ENCODE results near the gene ABCA3.

ABCA3 gene

GRCh38 chr16:2284797-2285576, 55.5 kb downstream of the ABCA3 start:
- H3K4me3 ChIP-seq (ENCODE audit: low read length), result no peak overlapping the region
- DNase-seq (ENCODE audit: low read depth, low spot score), result no peak

GRCh38 chr16:2284001-2284770, 56.3 kb downstream of the ABCA3 start:
- H3K4me3 ChIP-seq (ENCODE audit: low read length), result no peak overlapping the region
- DNase-seq (ENCODE audit: low read depth, low spot score), result no peak

GRCh38 chr16:2282866-2283555, 57.5 kb downstream of the ABCA3 start:
- no peak overlapping the region for H3K4me3 ChIP-seq (ENCODE audit: low read length)
- no peak for DNase-seq (ENCODE audit: low read depth, low spot score)

- H3K4me3 ChIP-seq (ENCODE audit: low read length), result no peak overlapping the region
- no peak for DNase-seq (ENCODE audit: low read depth, low spot score)
Measured at GRCh38 chr16:2282262-2282661, 58.3 kb downstream of the ABCA3 start.

GRCh38 chr16:2280981-2281542, 59.5 kb downstream of the ABCA3 start:
- no peak overlapping the region for H3K4me3 ChIP-seq (ENCODE audit: low read length)
- no peak for DNase-seq (ENCODE audit: low read depth, low spot score)

- DNase-seq (ENCODE audit: low read depth, low spot score), result no peak
- no peak overlapping the region for H3K4me3 ChIP-seq (ENCODE audit: low read length)
Measured at GRCh38 chr16:2280461-2280860, 60.1 kb downstream of the ABCA3 start.

GRCh38 chr16:2278956-2279800, 61.4 kb downstream of the ABCA3 start:
- DNase-seq (ENCODE audit: low read depth, low spot score), result no peak
- no peak overlapping the region for H3K4me3 ChIP-seq (ENCODE audit: low read length)

- DNase-seq (ENCODE audit: low read depth, low spot score), result no peak
- no peak overlapping the region for H3K4me3 ChIP-seq (ENCODE audit: low read length)
Measured at GRCh38 chr16:2278272-2278608, 62.3 kb downstream of the ABCA3 start.

GRCh38 chr16:2277466-2278271, 62.9 kb downstream of the ABCA3 start:
- H3K4me3 ChIP-seq (ENCODE audit: low read length), result no peak overlapping the region
- no peak for DNase-seq (ENCODE audit: low read depth, low spot score)

- no peak overlapping the region for H3K4me3 ChIP-seq (ENCODE audit: low read length)
- no peak for DNase-seq (ENCODE audit: low read depth, low spot score)
Measured at GRCh38 chr16:2276368-2277195, 63.9 kb downstream of the ABCA3 start.

GRCh38 chr16:2275476-2276367, 64.8 kb downstream of the ABCA3 start:
- no peak overlapping the region for H3K4me3 ChIP-seq (ENCODE audit: low read length)
- DNase-seq (ENCODE audit: low read depth, low spot score), result no peak

- DNase-seq (ENCODE audit: low read depth, low spot score), result no peak
- no peak overlapping the region for H3K4me3 ChIP-seq (ENCODE audit: low read length)
Measured at GRCh38 chr16:2273931-2274330, 66.6 kb downstream of the ABCA3 start.

GRCh38 chr16:2273484-2273883, 67.0 kb downstream of the ABCA3 start:
- no peak for DNase-seq (ENCODE audit: low read depth, low spot score)
- H3K4me3 ChIP-seq (ENCODE audit: low read length), result no peak overlapping the region

- H3K4me3 ChIP-seq (ENCODE audit: low read length), result no peak overlapping the region
Measured at GRCh38 chr16:2271848-2272461, 68.6 kb downstream of the ABCA3 start.

GRCh38 chr16:2270588-2271470, 69.7 kb downstream of the ABCA3 start:
- DNase-seq (ENCODE audit: low read depth, low spot score), result no peak
- no peak overlapping the region for H3K4me3 ChIP-seq (ENCODE audit: low read length)

More at GRCh38 chr16:2271848-2272461, 68.6 kb downstream of the ABCA3 start:
- DNase-seq (ENCODE audit: low read depth, low spot score), result no peak
